ENCODE measurements around the gene CTIF. TPM values are rescaled to one million over a fixed set of nuclear protein-coding genes. Genes with fewer than 3 reads are reported as not detected.
A peak's percentile ranks its signal among the peaks of the same experiment; 100 is the strongest.

The CTIF gene
- total and polyA plus RNA-seq, 2 donors = 1.7 to 11.3 TPM

- Histone ChIP-seq H3K9me3 (ENCODE audit: control insufficient read depth in 2 of 2, insufficient read depth in 1 of 2, low read length in 1 of 2) (no peaks in the 10 kb centered on the region), H3K27me3 (ENCODE audit: control insufficient read depth in 2 of 2, insufficient read depth in 1 of 2, low read length in 1 of 2) (peaks cover 0 to 2% of the 10 kb centered on the region in 2 donors), H3K27ac (ENCODE audit: low read depth in 1 of 2, low read length in 1 of 2) (no peak overlapping the region), H3K4me3 (ENCODE audit: low read length in 2 of 2) (no peak overlapping the region), H3K36me3 (ENCODE audit: control insufficient read depth in 2 of 2, insufficient read depth in 2 of 2, low read length in 1 of 2) (no peaks in the 10 kb centered on the region), H3K4me1 (ENCODE audit: control insufficient read depth in 2 of 2, insufficient read depth in 2 of 2, low read length in 2 of 2) (peaks cover 0 to 7% of the 10 kb centered on the region in 2 donors)
- DNase-seq (ENCODE audit: low read depth in 6 of 9, low spot score in 9 of 9) = no peak
- over 99% methylated on average over 5 of the region's 5 CpGs for WGBS
Measured at GRCh38 chr18:48774941-48775340, 236.1 kb downstream of the CTIF start.

GRCh38 chr18:48775372-48776155 lies 236.7 kb downstream of the CTIF start:
- WGBS = 68% methylated on average over 12 of the region's 12 CpGs

DNA sequence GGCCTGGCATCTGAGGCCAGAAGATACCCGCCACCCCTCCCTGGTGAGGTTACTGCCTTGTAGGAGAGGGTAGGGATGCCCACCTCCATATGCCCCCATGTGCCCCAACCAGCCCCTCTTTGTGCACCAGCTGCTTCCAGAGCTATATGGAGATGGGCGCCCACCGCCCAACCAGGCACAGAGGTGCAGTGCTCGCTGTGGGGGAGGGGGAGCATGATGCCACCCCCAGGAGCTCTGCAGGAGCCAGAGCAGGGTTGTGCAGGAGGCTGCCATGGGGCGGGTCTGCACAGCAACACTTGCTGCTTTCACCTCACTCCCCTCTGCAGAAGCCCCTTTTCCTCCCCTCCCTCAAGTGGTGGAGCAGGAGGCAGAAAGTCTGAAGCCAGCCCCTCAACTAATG lies 237.3 kb downstream of the CTIF start:
- no peak for DNase-seq (ENCODE audit: low read depth in 6 of 9, low spot score in 9 of 9)
- no peaks in the 10 kb centered on the region for H3K9me3 ChIP-seq (ENCODE audit: control insufficient read depth in 2 of 2, insufficient read depth in 1 of 2, low read length in 1 of 2)
- WGBS = 89% methylated on average over 5 of the region's 5 CpGs
- H3K36me3 ChIP-seq (ENCODE audit: control insufficient read depth in 2 of 2, insufficient read depth in 2 of 2, low read length in 1 of 2) = no peaks in the 10 kb centered on the region
- no peak overlapping the region for H3K27ac ChIP-seq (ENCODE audit: low read depth in 1 of 2, low read length in 1 of 2)
- H3K27me3 ChIP-seq (ENCODE audit: control insufficient read depth in 2 of 2, insufficient read depth in 1 of 2, low read length in 1 of 2) = peaks cover 0 to 13% of the 10 kb centered on the region in 2 donors
- no peak overlapping the region for H3K4me3 ChIP-seq (ENCODE audit: low read length in 2 of 2)
- H3K4me1 ChIP-seq (ENCODE audit: control insufficient read depth in 2 of 2, insufficient read depth in 2 of 2, low read length in 2 of 2) = peaks cover 0 to 12% of the 10 kb centered on the region in 2 donors

More at GRCh38 chr18:48775372-48776155, 236.7 kb downstream of the CTIF start:
- DNase-seq (ENCODE audit: low read depth in 6 of 9, low spot score in 9 of 9) = no peak
- Histone ChIP-seq H3K36me3 (ENCODE audit: control insufficient read depth in 2 of 2, insufficient read depth in 2 of 2, low read length in 1 of 2) (no peaks in the 10 kb centered on the region), H3K4me1 (ENCODE audit: control insufficient read depth in 2 of 2, insufficient read depth in 2 of 2, low read length in 2 of 2) (peaks cover 0 to 7% of the 10 kb centered on the region in 2 donors), H3K4me3 (ENCODE audit: low read length in 2 of 2) (no peak overlapping the region), H3K9me3 (ENCODE audit: control insufficient read depth in 2 of 2, insufficient read depth in 1 of 2, low read length in 1 of 2) (no peaks in the 10 kb centered on the region), H3K27me3 (ENCODE audit: control insufficient read depth in 2 of 2, insufficient read depth in 1 of 2, low read length in 1 of 2) (peaks cover 0 to 7% of the 10 kb centered on the region in 2 donors), H3K27ac (ENCODE audit: low read depth in 1 of 2, low read length in 1 of 2) (no peak overlapping the region)

- Histone ChIP-seq H3K36me3 (ENCODE audit: control insufficient read depth in 2 of 2, insufficient read depth in 2 of 2, low read length in 1 of 2) (no peaks in the 10 kb centered on the region), H3K27ac (ENCODE audit: low read depth in 1 of 2, low read length in 1 of 2) (no peak overlapping the region), H3K4me3 (ENCODE audit: low read length in 2 of 2) (no peak overlapping the region), H3K9me3 (ENCODE audit: control insufficient read depth in 2 of 2, insufficient read depth in 1 of 2, low read length in 1 of 2) (no peaks in the 10 kb centered on the region), H3K27me3 (ENCODE audit: control insufficient read depth in 2 of 2, insufficient read depth in 1 of 2, low read length in 1 of 2) (peaks cover 0 to 18% of the 10 kb centered on the region in 2 donors), H3K4me1 (ENCODE audit: control insufficient read depth in 2 of 2, insufficient read depth in 2 of 2, low read length in 2 of 2) (peaks cover 0 to 16% of the 10 kb centered on the region in 2 donors)
- 97% methylated on average over 6 of the region's 6 CpGs for WGBS
- DNase-seq (ENCODE audit: low read depth in 6 of 9, low spot score in 9 of 9) = no peak
Measured at GRCh38 chr18:48776641-48777025, 237.8 kb downstream of the CTIF start.

DNA sequence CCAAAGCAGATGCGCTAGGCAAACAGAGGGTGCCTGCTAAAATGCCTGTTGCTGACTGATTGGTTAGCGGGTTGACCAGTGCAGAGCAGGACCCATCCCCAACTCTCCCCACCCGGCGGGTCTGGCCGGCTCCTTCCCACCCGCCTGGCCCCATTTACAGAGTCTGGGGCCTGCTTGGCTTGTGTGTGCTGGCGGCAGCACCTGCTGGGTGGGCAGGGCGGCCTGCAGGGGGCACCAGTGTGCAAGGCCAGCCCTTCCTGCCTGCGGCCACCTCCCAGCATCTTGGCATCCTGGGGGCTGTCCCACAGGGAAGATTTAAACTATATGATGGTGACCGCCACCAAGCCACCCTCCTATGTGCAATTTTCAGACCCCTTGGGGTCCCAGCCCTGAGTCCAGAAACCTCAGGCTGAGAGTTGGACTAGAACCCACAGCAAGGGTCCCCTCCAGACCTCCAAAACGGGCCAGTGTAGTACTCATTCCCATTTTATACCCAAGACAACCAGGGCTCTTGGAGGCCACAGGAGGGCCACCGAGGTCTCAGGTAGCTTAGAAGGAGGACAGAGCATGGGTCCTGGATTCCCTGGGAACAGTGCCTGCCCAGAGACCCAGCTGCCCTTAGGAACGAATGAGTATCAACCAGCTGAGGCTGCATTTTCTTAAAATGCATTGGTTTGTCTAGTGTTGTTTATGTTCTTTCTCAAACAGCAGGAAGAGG lies 238.4 kb downstream of the CTIF start:
- Histone ChIP-seq H3K9me3 (ENCODE audit: control insufficient read depth in 2 of 2, insufficient read depth in 1 of 2, low read length in 1 of 2) (no peaks in the 10 kb centered on the region), H3K4me1 (ENCODE audit: control insufficient read depth in 2 of 2, insufficient read depth in 2 of 2, low read length in 2 of 2) (peaks cover 0 to 21% of the 10 kb centered on the region in 2 donors), H3K4me3 (ENCODE audit: low read length in 2 of 2) (no peak overlapping the region), H3K27me3 (ENCODE audit: control insufficient read depth in 2 of 2, insufficient read depth in 1 of 2, low read length in 1 of 2) (peaks cover 0 to 23% of the 10 kb centered on the region in 2 donors), H3K27ac (ENCODE audit: low read depth in 1 of 2, low read length in 1 of 2) (no peak overlapping the region), H3K36me3 (ENCODE audit: control insufficient read depth in 2 of 2, insufficient read depth in 2 of 2, low read length in 1 of 2) (no peaks in the 10 kb centered on the region)
- peak in 7 of 9 donors; percentile 13 to 65 (median 32) for DNase-seq (ENCODE audit: low read depth in 6 of 9, low spot score in 9 of 9)
- WGBS = 77% methylated on average over 13 of the region's 13 CpGs

GRCh38 chr18:48777744-48778116 lies 238.9 kb downstream of the CTIF start:
- Histone ChIP-seq H3K4me1 (ENCODE audit: control insufficient read depth in 2 of 2, insufficient read depth in 2 of 2, low read length in 2 of 2) (peaks cover 0 to 26% of the 10 kb centered on the region in 2 donors), H3K9me3 (ENCODE audit: control insufficient read depth in 2 of 2, insufficient read depth in 1 of 2, low read length in 1 of 2) (no peaks in the 10 kb centered on the region), H3K27me3 (ENCODE audit: control insufficient read depth in 2 of 2, insufficient read depth in 1 of 2, low read length in 1 of 2) (peaks cover 0 to 26% of the 10 kb centered on the region in 2 donors), H3K36me3 (ENCODE audit: control insufficient read depth in 2 of 2, insufficient read depth in 2 of 2, low read length in 1 of 2) (no peaks in the 10 kb centered on the region), H3K4me3 (ENCODE audit: low read length in 2 of 2) (no peak overlapping the region), H3K27ac (ENCODE audit: low read depth in 1 of 2, low read length in 1 of 2) (no peak overlapping the region)
- 97% methylated on average over 8 of the region's 8 CpGs for WGBS
- DNase-seq (ENCODE audit: low read depth in 6 of 9, low spot score in 9 of 9) = no peak

DNA sequence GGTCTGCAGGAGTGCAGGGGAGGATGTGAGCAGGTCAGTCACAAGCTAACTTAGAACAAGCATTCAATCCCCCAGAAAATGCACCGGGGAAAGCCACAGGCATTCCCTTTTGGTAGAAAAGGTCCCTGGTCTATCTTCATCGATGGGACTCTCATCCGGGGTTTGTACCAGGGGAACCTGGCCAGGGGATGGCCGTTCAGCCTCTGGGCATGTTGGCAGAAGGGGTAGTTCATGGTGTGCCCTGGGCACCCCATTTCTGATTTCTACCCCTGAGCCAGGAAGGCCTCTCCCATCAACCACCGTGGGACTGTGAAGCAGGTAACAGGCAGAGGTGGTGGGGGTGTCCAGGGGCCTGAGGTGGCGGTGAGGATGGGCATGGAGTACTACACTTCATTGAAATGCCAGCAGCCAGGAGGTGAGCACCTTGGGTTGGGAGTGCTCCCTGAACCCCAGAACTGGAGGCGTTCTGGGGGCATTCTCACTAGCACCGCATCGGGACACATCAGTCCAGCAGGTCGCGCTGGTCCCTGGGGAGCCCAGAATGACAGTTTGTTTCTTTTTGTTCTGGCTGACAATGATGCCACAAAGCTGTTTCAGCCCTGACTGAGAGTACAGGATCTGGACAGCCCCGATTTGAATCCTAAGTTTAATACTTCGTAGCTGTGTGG lies 239.6 kb downstream of the CTIF start:
- Histone ChIP-seq H3K4me1 (ENCODE audit: control insufficient read depth in 2 of 2, insufficient read depth in 2 of 2, low read length in 2 of 2) (peaks cover 0 to 30% of the 10 kb centered on the region in 2 donors), H3K4me3 (ENCODE audit: low read length in 2 of 2) (no peak overlapping the region), H3K27ac (ENCODE audit: low read depth in 1 of 2, low read length in 1 of 2) (no peak overlapping the region), H3K9me3 (ENCODE audit: control insufficient read depth in 2 of 2, insufficient read depth in 1 of 2, low read length in 1 of 2) (no peaks in the 10 kb centered on the region), H3K36me3 (ENCODE audit: control insufficient read depth in 2 of 2, insufficient read depth in 2 of 2, low read length in 1 of 2) (no peaks in the 10 kb centered on the region), H3K27me3 (ENCODE audit: control insufficient read depth in 2 of 2, insufficient read depth in 1 of 2, low read length in 1 of 2) (peaks cover 0 to 26% of the 10 kb centered on the region in 2 donors)
- no peak for DNase-seq (ENCODE audit: low read depth in 6 of 9, low spot score in 9 of 9)
- 96% methylated on average over 13 of the region's 13 CpGs for WGBS

- DNase-seq (ENCODE audit: low read depth in 6 of 9, low spot score in 9 of 9) = no peak
- H3K27me3 ChIP-seq (ENCODE audit: control insufficient read depth in 2 of 2, insufficient read depth in 1 of 2, low read length in 1 of 2) = peaks cover 0 to 26% of the 10 kb centered on the region in 2 donors
- peaks cover 0 to 33% of the 10 kb centered on the region in 2 donors for H3K4me1 ChIP-seq (ENCODE audit: control insufficient read depth in 2 of 2, insufficient read depth in 2 of 2, low read length in 2 of 2)
- no peak overlapping the region for H3K27ac ChIP-seq (ENCODE audit: low read depth in 1 of 2, low read length in 1 of 2)
- H3K36me3 ChIP-seq (ENCODE audit: control insufficient read depth in 2 of 2, insufficient read depth in 2 of 2, low read length in 1 of 2) = no peaks in the 10 kb centered on the region
- no peaks in the 10 kb centered on the region for H3K9me3 ChIP-seq (ENCODE audit: control insufficient read depth in 2 of 2, insufficient read depth in 1 of 2, low read length in 1 of 2)
- no peak overlapping the region for H3K4me3 ChIP-seq (ENCODE audit: low read length in 2 of 2)
- 95% methylated on average over 7 of the region's 7 CpGs for WGBS
Measured at GRCh38 chr18:48779462-48779861, 240.6 kb downstream of the CTIF start.

Data from thymus (tissue), 11 donors.